MM.1S (cell line): ENCODE measurements around the gene MTM1.

Source experiments
- CTCF ChIP-seq: fragments of 300-600 bp; sonication (generic); IDR thresholded peaks from 2 replicates; pipeline ENCODE4 v1.5.1; 2016; ENCODE audit warnings: antibody characterized with exemption, low read length, mixed read lengths
- EZH2 ChIP-seq: fragments of 300-600 bp; sonication (generic); optimal IDR thresholded peaks from 2 replicates; pipeline ENCODE3; 2017; ENCODE audit warnings: low read depth, mild to moderate bottlenecking, antibody characterized with exemption, low read length, mixed read lengths

- TF ChIP-seq CTCF (no peak), EZH2 (no peak)
Measured at GRCh38 chrX:150649096-150649870, 80.9 kb downstream of the MTM1 start.
